Brain microvascular endothelial cell (primary cell): ENCODE results near the gene ATP4B.

ENCODE experiments used
- DNase-seq: peaks from one replicate; pipeline ENCODE4 v3.0.0-alpha.2; 2020
- H3K27ac ChIP-seq: fragments of 250-450 bp; sonication (Bioruptor Pico); 2 replicates; pipeline ENCODE4 v1.5.1; 2020; ENCODE audit warnings: mild to moderate bottlenecking, moderate library complexity
- H3K27me3 ChIP-seq: fragments of 250-450 bp; sonication (Bioruptor Pico); replicated peaks from 2 replicates; pipeline ENCODE4 v1.5.1; 2020; ENCODE audit warnings: mild to moderate bottlenecking
- H3K36me3 ChIP-seq: fragments of 250-450 bp; sonication (Bioruptor Pico); replicated peaks from 2 replicates; pipeline ENCODE4 v1.5.1; 2020; ENCODE audit warnings: mild to moderate bottlenecking
- H3K4me3 ChIP-seq: 2 replicates; pipeline ENCODE4 v1.5.1; 2011; ENCODE audit warnings: low read depth, mild to moderate bottlenecking, control low read depth, low read length, moderate library complexity
- in situ Hi-C: cut with HindIII; loops from 2 replicates; pipeline ENCODE4 v1.10.0; 2017; ENCODE audit warnings: low sequenced_read_pairs, low pct_ligation_motif_present
- TF ChIP-seq, protein P1 (sequence below): IDR thresholded peaks from 2 replicates; pipeline ENCODE4 v1.5.1; 2011; ENCODE audit warnings: low read depth, mild to moderate bottlenecking, moderate library complexity, low read length, control low read depth, inconsistent platforms; ENCODE audit errors: missing control alignments

Gene ATP4B

GRCh38 chr13:113669231-113669754, 11.3 kb upstream of the ATP4B start:
- Histone ChIP-seq H3K36me3 (no peaks in the 10 kb centered on the region), H3K27ac (no peak overlapping the region), H3K27me3 (no peaks in the 10 kb centered on the region), H3K4me3 (no peak overlapping the region)
- TF ChIP-seq, protein P1, sequence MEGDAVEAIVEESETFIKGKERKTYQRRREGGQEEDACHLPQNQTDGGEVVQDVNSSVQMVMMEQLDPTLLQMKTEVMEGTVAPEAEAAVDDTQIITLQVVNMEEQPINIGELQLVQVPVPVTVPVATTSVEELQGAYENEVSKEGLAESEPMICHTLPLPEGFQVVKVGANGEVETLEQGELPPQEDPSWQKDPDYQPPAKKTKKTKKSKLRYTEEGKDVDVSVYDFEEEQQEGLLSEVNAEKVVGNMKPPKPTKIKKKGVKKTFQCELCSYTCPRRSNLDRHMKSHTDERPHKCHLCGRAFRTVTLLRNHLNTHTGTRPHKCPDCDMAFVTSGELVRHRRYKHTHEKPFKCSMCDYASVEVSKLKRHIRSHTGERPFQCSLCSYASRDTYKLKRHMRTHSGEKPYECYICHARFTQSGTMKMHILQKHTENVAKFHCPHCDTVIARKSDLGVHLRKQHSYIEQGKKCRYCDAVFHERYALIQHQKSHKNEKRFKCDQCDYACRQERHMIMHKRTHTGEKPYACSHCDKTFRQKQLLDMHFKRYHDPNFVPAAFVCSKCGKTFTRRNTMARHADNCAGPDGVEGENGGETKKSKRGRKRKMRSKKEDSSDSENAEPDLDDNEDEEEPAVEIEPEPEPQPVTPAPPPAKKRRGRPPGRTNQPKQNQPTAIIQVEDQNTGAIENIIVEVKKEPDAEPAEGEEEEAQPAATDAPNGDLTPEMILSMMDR, result no peak
- no peak for DNase-seq
- in situ Hi-C loops, result no loop called here

DNA sequence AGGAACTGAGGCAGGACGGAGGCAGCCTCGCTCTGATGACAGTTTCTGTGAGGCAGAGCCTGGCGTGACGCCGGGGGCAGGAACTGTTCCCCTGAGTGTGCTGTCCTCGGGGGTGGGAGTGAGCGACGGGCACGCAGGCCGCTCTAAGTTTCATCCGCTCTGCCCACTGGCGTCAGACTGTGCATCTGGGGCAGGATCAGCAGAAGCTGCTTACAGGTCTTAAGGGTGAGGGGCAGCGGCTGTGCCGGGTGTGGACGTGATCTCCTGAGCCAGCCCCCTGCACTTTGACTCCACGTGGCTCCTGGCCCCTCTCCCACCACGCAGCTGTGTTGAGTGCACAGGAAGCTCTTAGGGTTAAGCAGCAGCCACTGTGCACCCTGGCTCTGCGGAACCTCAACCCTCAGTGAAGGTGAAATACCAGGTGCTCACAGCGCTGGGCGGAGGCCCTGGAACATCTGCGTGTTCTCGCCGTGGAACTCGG, 10.5 kb upstream of the ATP4B start:
- no peaks in the 10 kb centered on the region for H3K36me3 ChIP-seq
- DNase-seq, result no peak
- no peak overlapping the region for H3K4me3 ChIP-seq
- in situ Hi-C loops, result no loop called here
- H3K27ac ChIP-seq, result no peak overlapping the region
- TF ChIP-seq, protein P1, result no peak
- H3K27me3 ChIP-seq, result no peaks in the 10 kb centered on the region

DNA sequence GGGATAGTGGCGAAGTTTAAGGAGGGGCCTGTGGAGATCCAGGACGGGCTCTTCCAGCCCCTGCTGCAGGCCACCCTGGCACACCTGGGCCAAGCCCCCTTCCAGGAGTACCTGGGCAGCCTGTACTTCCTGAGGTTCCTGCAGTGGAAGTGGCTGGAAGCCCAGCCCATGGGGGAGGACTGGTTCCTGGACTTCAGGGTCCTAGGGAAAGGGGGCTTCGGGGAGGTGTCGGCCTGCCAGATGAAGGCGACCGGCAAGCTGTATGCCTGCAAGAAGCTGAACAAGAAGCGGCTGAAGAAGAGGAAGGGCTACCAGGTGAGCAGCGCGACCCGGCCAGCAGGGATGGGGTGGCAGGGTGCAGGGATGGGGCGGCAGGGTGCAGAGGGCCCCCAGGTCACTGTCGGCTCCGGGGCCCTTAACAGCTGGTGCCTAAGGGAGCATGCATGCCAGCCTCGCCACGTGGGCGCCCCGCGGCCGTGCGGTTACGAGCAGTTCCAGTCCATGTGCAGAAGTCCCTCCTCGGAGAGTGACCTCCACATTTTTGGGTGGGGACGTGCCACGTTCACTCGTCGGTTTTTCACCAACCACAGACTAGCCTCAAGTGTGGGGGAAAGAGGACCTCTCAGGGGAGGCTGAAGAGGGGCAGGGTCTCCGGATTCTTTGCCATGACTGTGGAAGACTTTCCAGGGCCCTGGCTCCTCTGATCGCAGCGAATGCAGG, 9.9 kb upstream of the ATP4B start:
- H3K36me3 ChIP-seq, result no peaks in the 10 kb centered on the region
- in situ Hi-C loops, result no loop called here
- H3K27me3 ChIP-seq, result no peaks in the 10 kb centered on the region
- no peak overlapping the region for H3K27ac ChIP-seq
- H3K4me3 ChIP-seq, result no peak overlapping the region
- TF ChIP-seq, protein P1, result no peak
- no peak for DNase-seq

DNA sequence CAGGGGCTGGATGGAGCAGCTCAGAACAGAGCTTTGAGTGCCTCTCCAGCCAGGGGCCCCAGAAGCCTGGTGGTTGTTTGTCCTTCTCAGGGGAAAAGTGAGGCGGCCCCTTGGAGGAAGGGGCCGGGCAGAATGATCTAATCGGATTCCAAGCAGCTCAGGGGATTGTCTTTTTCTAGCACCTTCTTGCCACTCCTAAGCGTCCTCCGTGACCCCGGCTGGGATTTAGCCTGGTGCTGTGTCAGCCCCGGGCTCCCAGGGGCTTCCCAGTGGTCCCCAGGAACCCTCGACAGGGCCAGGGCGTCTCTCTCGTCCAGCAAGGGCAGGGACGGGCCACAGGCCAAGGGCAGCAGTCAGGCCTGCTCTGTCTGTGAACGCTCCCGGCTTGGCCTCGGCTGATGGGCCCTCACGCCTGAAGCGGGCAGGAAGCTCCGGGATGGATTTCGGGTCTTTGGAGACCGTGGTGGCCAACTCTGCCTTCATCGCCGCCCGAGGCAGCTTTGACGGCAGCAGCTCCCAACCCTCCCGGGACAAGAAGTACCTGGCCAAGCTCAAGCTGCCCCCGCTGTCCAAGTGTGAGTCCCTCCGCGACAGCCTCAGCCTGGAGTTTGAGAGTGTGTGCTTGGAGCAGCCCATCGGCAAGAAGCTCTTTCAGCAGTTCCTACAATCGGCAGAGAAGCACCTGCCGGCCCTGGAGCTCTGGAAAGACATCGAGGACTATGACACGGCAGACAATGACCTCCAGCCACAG, 9.1 kb upstream of the ATP4B start, which contains the start of gene GRK1:
Gene GRK1 (plus strand): TSS at position 269 of the 751 bp plus-strand sequence. CDS start 168 bp downstream, at position 437.
- in situ Hi-C loops, result no loop called here
- H3K27ac ChIP-seq, result no peak within 1 kb of the TSS
- H3K36me3 ChIP-seq, result no peaks in the 10 kb centered on the region
- no peak for DNase-seq
- no peak within 1 kb of the TSS for H3K4me3 ChIP-seq
- TF ChIP-seq, protein P1, result no peak
- H3K27me3 ChIP-seq, result no peaks in the 10 kb centered on the region

DNA sequence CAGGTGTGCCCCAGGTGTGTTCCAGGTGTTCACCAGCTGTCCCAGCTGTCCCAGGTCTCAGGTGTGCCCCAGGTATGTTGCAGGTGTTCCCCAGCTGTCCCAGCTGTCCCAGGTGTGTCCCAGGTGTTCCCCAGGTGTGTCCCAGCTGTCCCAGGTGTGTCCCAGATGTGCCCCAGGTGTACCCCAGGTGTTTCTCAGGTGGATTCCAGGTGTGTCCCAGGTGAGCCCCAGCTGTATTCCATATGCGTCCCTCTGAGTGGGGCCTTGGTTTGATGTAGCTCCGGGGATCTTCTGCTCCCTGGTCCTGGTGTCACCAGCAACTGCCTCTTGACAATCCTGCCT, 8.3 kb upstream of the ATP4B start:
- TF ChIP-seq, protein P1, result no peak
- H3K4me3 ChIP-seq, result no peak overlapping the region
- no peak for DNase-seq
- H3K36me3 ChIP-seq, result no peaks in the 10 kb centered on the region
- no peaks in the 10 kb centered on the region for H3K27me3 ChIP-seq
- H3K27ac ChIP-seq, result no peak overlapping the region
- in situ Hi-C loops, result no loop called here
